Aorta (tissue), 5 donors: Measurements from ENCODE around the gene SMOC1. TPM values are rescaled to one million over a fixed set of nuclear protein-coding genes. Genes with fewer than 3 reads are reported as not detected.

Experiments
- ATAC-seq: fragments of 200-7000 bp; cut with Tn5 transposase; one replicate; pipeline ENCODE4 v1.9.1; 2022; ENCODE audit warnings: moderate library complexity; ENCODE audit not compliant: low FRiP score
- DNase-seq, 2 donors: peaks; one replicate each; pipeline ENCODE4 v3.0.0-alpha.2; 2020
- H3K27ac ChIP-seq, 2 donors: one replicate each; pipeline ENCODE4 v1.5.1; 2013; ENCODE audit warnings: low read length in 2 of 2, mild to moderate bottlenecking in 2 of 2, moderate library complexity in 2 of 2, control low read depth in 1 of 2, inconsistent platforms in 1 of 2, low read depth in 1 of 2
- H3K27me3 ChIP-seq, 2 donors: one replicate each; pipeline ENCODE4 v1.6.1; 2013; ENCODE audit warnings: control low read depth in 1 of 2, low read length in 1 of 2, mild to moderate bottlenecking in 1 of 2, moderate library complexity in 1 of 2; ENCODE audit not compliant: insufficient read depth in 2 of 2, control insufficient read depth in 1 of 2
- H3K36me3 ChIP-seq, 2 donors: one replicate each; pipeline ENCODE4 v1.6.1; 2013; ENCODE audit warnings: control low read depth in 1 of 2, low read length in 1 of 2, mild to moderate bottlenecking in 1 of 2; ENCODE audit not compliant: insufficient read depth in 2 of 2, control insufficient read depth in 1 of 2
- H3K4me1 ChIP-seq, 2 donors: one replicate each; pipeline ENCODE4 v1.6.1; 2013; ENCODE audit warnings: low read length in 2 of 2, control low read depth in 1 of 2, mild to moderate bottlenecking in 1 of 2, moderate library complexity in 1 of 2; ENCODE audit not compliant: insufficient read depth in 2 of 2, control insufficient read depth in 1 of 2
- H3K4me3 ChIP-seq, 2 donors: one replicate each; pipeline ENCODE4 v1.5.1; 2013; ENCODE audit warnings: low read length in 2 of 2, control low read depth in 1 of 2, mild to moderate bottlenecking in 1 of 2
- H3K9me3 ChIP-seq: one replicate; pipeline ENCODE4 v1.6.1; 2013; ENCODE audit warnings: mild to moderate bottlenecking, low read length; ENCODE audit not compliant: control insufficient read depth
- WGBS, 2 donors: extraction: QIAGEN DNeasy Blood & Tissue Kit; methylation state at CpG; one replicate each; pipeline ENCODE4 v1.1.7; 2013; 5-methylcytosine and 5-hydroxymethylcytosine counted together
- intact Hi-C, 2 donors: fragments of 100-400 bp; cut with DNase I; formaldehyde crosslinking; loops; one replicate each; pipeline versions ENCODE4 v1.14.2 to v1.15.0; 2022
- polyA plus RNA-seq, 2 donors: library from polyadenylated mRNA; stranded (reverse); fragments of 200-250 nt; gene quantifications; one replicate each; pipeline ENCODE4 v1.2.3, GENCODE V29; 2013
- total RNA-seq, 2 donors: library from RNA; stranded (reverse); fragmentation: NEBNext Ultra II Directional; extraction: Animal tissue kit (Norgen Biotek cat#: 25700); gene quantifications; one replicate each; pipeline ENCODE4 v1.2.1, GENCODE V29; 2021
- donor health status: healthy with polysubstance abuse.
- donor health status: Bipolar disorder and iron deficiency.
- donor health status: DM: no; HTN: no; CAD: no.
- donor health status: DM: no; HTN: no; CAD: no.
- donor health status: DM: yes; HTN: yes; CAD: no.

SMOC1 gene
- total and polyA plus RNA-seq, 4 donors = 2.3 to 5.8 (median 4.2) TPM

- intact Hi-C loops = no loop called here
- WGBS, 2 donors = 85 to 91% methylated on average over 4 of the region's 4 CpGs
- no peaks in the 10 kb centered on the region for H3K9me3 ChIP-seq
These were observed 104.1 kb downstream of the SMOC1 start for GRCh38 chr14:69983317-69983716.

DNA sequence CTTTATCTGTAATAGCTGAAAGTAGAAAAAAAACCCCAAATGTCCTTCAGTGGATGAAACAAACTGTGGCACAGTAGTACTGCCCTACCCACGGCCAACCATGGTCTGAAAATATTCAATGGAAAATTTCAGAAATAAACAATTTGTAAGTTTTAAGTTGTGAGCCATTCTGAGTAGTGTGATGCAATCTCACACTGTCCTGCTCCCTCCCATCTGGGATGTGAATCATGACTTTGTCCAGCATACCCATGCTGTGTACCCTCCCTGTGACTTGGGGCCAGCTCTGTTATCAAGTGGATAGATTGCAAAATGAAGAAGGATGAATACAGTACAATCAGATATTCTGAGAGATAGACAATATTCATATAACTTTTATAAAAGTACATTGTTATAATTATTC is 106.2 kb downstream of the SMOC1 start:
- peak; percentile 75 for ATAC-seq
- Histone ChIP-seq H3K27ac (no peak overlapping the region), H3K9me3 (no peaks in the 10 kb centered on the region), H3K36me3 (no peaks in the 10 kb centered on the region), H3K4me1 (no peaks in the 10 kb centered on the region), H3K27me3 (no peaks in the 10 kb centered on the region), H3K4me3 (no peak overlapping the region)
- WGBS, 2 donors = 60 to 66% methylated on average over 1 of the region's 1 CpG
- intact Hi-C loops = no loop called here
- no peak for DNase-seq

More at GRCh38 chr14:69983317-69983716, 104.1 kb downstream of the SMOC1 start:
- Histone ChIP-seq H3K4me3 (no peak overlapping the region), H3K27ac (no peak overlapping the region), H3K36me3 (no peaks in the 10 kb centered on the region), H3K27me3 (no peaks in the 10 kb centered on the region), H3K4me1 (no peaks in the 10 kb centered on the region)
- DNase-seq (no peak), ATAC-seq (no peak)

GRCh38 chr14:69986336-69986735 is 107.1 kb downstream of the SMOC1 start:
- H3K36me3 ChIP-seq = no peaks in the 10 kb centered on the region
- no peak for DNase-seq
- ATAC-seq = no peak
- H3K27me3 ChIP-seq = no peaks in the 10 kb centered on the region
- H3K27ac ChIP-seq = no peak overlapping the region
- H3K4me1 ChIP-seq = no peaks in the 10 kb centered on the region
- no peaks in the 10 kb centered on the region for H3K9me3 ChIP-seq
- no peak overlapping the region for H3K4me3 ChIP-seq
- WGBS, 2 donors = 80 to 82% methylated on average over 7 of the region's 7 CpGs
- intact Hi-C loops = no loop called here

GRCh38 chr14:69987406-69988121 is 108.3 kb downstream of the SMOC1 start:
- WGBS, 2 donors = 59 to 76% methylated on average over 13 of the region's 13 CpGs
- H3K27ac ChIP-seq = no peak overlapping the region
- no peaks in the 10 kb centered on the region for H3K9me3 ChIP-seq
- no peak overlapping the region for H3K4me3 ChIP-seq
- H3K36me3 ChIP-seq = no peaks in the 10 kb centered on the region
- DNase-seq (no peak), ATAC-seq (no peak)
- no peaks in the 10 kb centered on the region for H3K4me1 ChIP-seq
- H3K27me3 ChIP-seq = no peaks in the 10 kb centered on the region
- intact Hi-C loops = no loop called here

DNA sequence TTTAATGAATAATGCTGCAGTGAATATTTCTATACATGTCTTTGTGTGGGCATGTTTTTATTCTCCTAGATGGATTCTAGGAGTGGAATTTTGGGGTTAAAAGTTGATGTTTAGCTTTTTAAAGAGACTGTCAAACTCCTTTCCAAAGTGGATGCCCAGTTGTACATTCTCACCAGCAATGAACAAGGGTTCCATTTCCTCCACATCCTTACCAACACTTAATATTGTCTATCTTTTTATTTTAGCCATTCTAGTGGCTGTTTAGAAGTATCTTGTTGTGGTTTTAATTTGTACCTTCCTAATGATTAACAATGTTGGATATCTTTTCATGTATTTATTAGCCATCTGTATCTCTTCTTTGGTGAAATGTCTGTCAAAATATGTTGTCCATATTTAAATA is 109.8 kb downstream of the SMOC1 start:
- Histone ChIP-seq H3K9me3 (no peaks in the 10 kb centered on the region), H3K4me3 (no peak overlapping the region), H3K4me1 (no peaks in the 10 kb centered on the region), H3K27me3 (no peaks in the 10 kb centered on the region), H3K27ac (no peak overlapping the region), H3K36me3 (no peaks in the 10 kb centered on the region)
- ATAC-seq = no peak
- DNase-seq = no peak
- intact Hi-C loops = no loop called here

DNA sequence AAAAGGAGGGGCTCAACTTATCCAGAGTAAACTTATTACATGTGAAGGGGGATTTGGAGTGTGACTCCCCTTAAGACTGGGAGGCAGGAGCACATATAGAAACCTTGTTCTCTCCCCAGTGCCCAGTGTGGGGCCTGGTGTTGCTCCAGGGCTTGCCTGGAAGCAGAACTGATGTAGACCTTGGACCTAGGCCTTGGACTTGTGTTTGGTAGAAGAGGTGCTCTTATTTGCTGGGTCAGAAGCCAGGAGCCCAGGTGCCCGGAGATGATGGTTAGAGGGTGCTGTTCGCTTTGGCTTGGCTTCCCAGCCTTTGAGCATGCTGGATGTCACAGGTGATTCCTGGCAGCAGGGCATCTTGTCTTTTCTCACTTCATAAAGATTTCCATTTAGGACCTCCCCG is 110.4 kb downstream of the SMOC1 start:
- Histone ChIP-seq H3K27me3 (no peaks in the 10 kb centered on the region), H3K36me3 (no peaks in the 10 kb centered on the region), H3K27ac (no peak overlapping the region), H3K4me1 (no peaks in the 10 kb centered on the region), H3K4me3 (no peak overlapping the region), H3K9me3 (no peaks in the 10 kb centered on the region)
- no peak for DNase-seq
- WGBS, 2 donors = 70 to 77% methylated on average over 3 of the region's 3 CpGs
- no peak for ATAC-seq
- intact Hi-C loops = no loop called here

GRCh38 chr14:69990323-69990722 is 111.1 kb downstream of the SMOC1 start:
- H3K4me1 ChIP-seq = no peaks in the 10 kb centered on the region
- H3K27me3 ChIP-seq = no peaks in the 10 kb centered on the region
- ATAC-seq (no peak), DNase-seq (no peak)
- no peak overlapping the region for H3K4me3 ChIP-seq
- H3K36me3 ChIP-seq = no peaks in the 10 kb centered on the region
- intact Hi-C loops = no loop called here
- H3K9me3 ChIP-seq = no peaks in the 10 kb centered on the region
- no peak overlapping the region for H3K27ac ChIP-seq

GRCh38 chr14:69991422-69991821 is 112.2 kb downstream of the SMOC1 start:
- Histone ChIP-seq H3K9me3 (no peaks in the 10 kb centered on the region), H3K36me3 (no peaks in the 10 kb centered on the region), H3K27ac (no peak overlapping the region), H3K4me1 (no peaks in the 10 kb centered on the region), H3K27me3 (no peaks in the 10 kb centered on the region), H3K4me3 (no peak overlapping the region)
- DNase-seq (no peak), ATAC-seq (no peak)
- intact Hi-C loops = no loop called here

- 19 to 32% methylated on average over 3 of the region's 3 CpGs for WGBS, 2 donors
- intact Hi-C loops = no loop called here
- no peak for DNase-seq
- Histone ChIP-seq H3K36me3 (no peaks in the 10 kb centered on the region), H3K27me3 (no peaks in the 10 kb centered on the region), H3K4me1 (no peaks in the 10 kb centered on the region), H3K4me3 (no peak overlapping the region), H3K27ac (peak overlapping the region in 1 of 2 donors; percentile 58), H3K9me3 (no peaks in the 10 kb centered on the region)
- ATAC-seq = peak; percentile 73
These were observed 113.3 kb downstream of the SMOC1 start for GRCh38 chr14:69992564-69992963.
